Measurements from ENCODE around the gene TVP23B.
"Not testable (repeated sequence)": the region's sequence is repeated elsewhere in the genome, so short reads cannot be mapped to it uniquely, and the experiment has no call there.

- TF ChIP-seq CTCF (IDR thresholded peaks at IDR 0.05; ENCODE audit: borderline replicate concordance, extremely low read depth, low read length, poor library complexity, severe bottlenecking); EZH2 (IDR thresholded peaks at IDR 0.05; ENCODE audit: borderline replicate concordance, low read depth, low read length, severe bottlenecking): not testable (repeated sequence)
These were observed 47.6 kb upstream of the TVP23B start for GRCh38 chr17:18733350-18733749.
